Measurements from ENCODE around the gene EP400.

EP400 gene

GRCh38 chr12:132007041-132007440, 57.3 kb downstream of the EP400 start:
- Histone ChIP-seq H3K9ac (ENCODE audit: insufficient read length) (no peak overlapping the region), H3K27ac (no peak overlapping the region), H3K36me3 (ENCODE audit: insufficient read depth, low read length) (peaks cover 32% of the 10 kb centered on the region), H3K4me3 (no peak overlapping the region), H3K9me3 (ENCODE audit: low read depth, low read length) (no peaks in the 10 kb centered on the region)
- no peak for DNase-seq (ENCODE audit: low read depth, low spot score)
- TF ChIP-seq FOXP2 (optimal IDR thresholded peaks at IDR 0.05; ENCODE audit: control extremely low read depth, extremely low read length, insufficient read depth), result no peak

- Histone ChIP-seq H3K9me3 (ENCODE audit: low read depth, low read length) (no peaks in the 10 kb centered on the region), H3K4me3 (no peak overlapping the region), H3K36me3 (ENCODE audit: insufficient read depth, low read length) (peaks cover 54% of the 10 kb centered on the region), H3K9ac (ENCODE audit: insufficient read length) (no peak overlapping the region), H3K27ac (no peak overlapping the region)
- no peak for DNase-seq (ENCODE audit: low read depth, low spot score)
- TF ChIP-seq FOXP2 (optimal IDR thresholded peaks at IDR 0.05; ENCODE audit: control extremely low read depth, extremely low read length, insufficient read depth) (no peak), EZH2 (IDR thresholded peaks at IDR 0.05) (no peak), POLR2AphosphoS5 (IDR thresholded peaks at IDR 0.05; ENCODE audit: borderline replicate concordance, low read depth, low read length) (no peak)
Observed at GRCh38 chr12:132009336-132009859, 59.7 kb downstream of the EP400 start.

- no peak overlapping the region for H3K4me3 ChIP-seq
- no peak for DNase-seq (ENCODE audit: low read depth, low spot score)
- no peak overlapping the region for H3K27ac ChIP-seq
- no peak overlapping the region for H3K9ac ChIP-seq (ENCODE audit: insufficient read length)
- H3K36me3 ChIP-seq (ENCODE audit: insufficient read depth, low read length), result peaks cover 49% of the 10 kb centered on the region; the same call in 1 of the 2 replicates
- H3K9me3 ChIP-seq (ENCODE audit: low read depth, low read length), result no peaks in the 10 kb centered on the region
- TF ChIP-seq EZH2 (IDR thresholded peaks at IDR 0.05) (no peak), FOXP2 (optimal IDR thresholded peaks at IDR 0.05; ENCODE audit: control extremely low read depth, extremely low read length, insufficient read depth) (no peak), POLR2AphosphoS5 (IDR thresholded peaks at IDR 0.05; ENCODE audit: borderline replicate concordance, low read depth, low read length) (no peak)
Observed at GRCh38 chr12:132012919-132013568, 63.3 kb downstream of the EP400 start.

- TF ChIP-seq EZH2 (IDR thresholded peaks at IDR 0.05) (no peak), POLR2AphosphoS5 (IDR thresholded peaks at IDR 0.05; ENCODE audit: borderline replicate concordance, low read depth, low read length) (no peak), FOXP2 (optimal IDR thresholded peaks at IDR 0.05; ENCODE audit: control extremely low read depth, extremely low read length, insufficient read depth) (no peak)
- Histone ChIP-seq H3K27ac (no peak overlapping the region), H3K36me3 (ENCODE audit: insufficient read depth, low read length) (peaks cover 61% of the 10 kb centered on the region; the same call in 1 of the 2 replicates), H3K4me3 (no peak overlapping the region), H3K9ac (ENCODE audit: insufficient read length) (no peak overlapping the region), H3K9me3 (ENCODE audit: low read depth, low read length) (no peaks in the 10 kb centered on the region)
- DNase-seq (ENCODE audit: low read depth, low spot score), result no peak
Observed at GRCh38 chr12:132014092-132014914, 64.6 kb downstream of the EP400 start.

- TF ChIP-seq POLR2AphosphoS5 (IDR thresholded peaks at IDR 0.05; ENCODE audit: borderline replicate concordance, low read depth, low read length) (no peak), EZH2 (IDR thresholded peaks at IDR 0.05) (no peak), FOXP2 (optimal IDR thresholded peaks at IDR 0.05; ENCODE audit: control extremely low read depth, extremely low read length, insufficient read depth) (no peak)
- Histone ChIP-seq H3K9ac (ENCODE audit: insufficient read length) (no peak overlapping the region), H3K36me3 (ENCODE audit: insufficient read depth, low read length) (peaks cover 67% of the 10 kb centered on the region; the same call in 1 of the 2 replicates), H3K4me3 (no peak overlapping the region), H3K27ac (no peak overlapping the region), H3K9me3 (ENCODE audit: low read depth, low read length) (no peaks in the 10 kb centered on the region)
- no peak for DNase-seq (ENCODE audit: low read depth, low spot score)
Observed at GRCh38 chr12:132014915-132015280, 65.2 kb downstream of the EP400 start.

- peaks cover 72% of the 10 kb centered on the region; the same call in 1 of the 2 replicates for H3K36me3 ChIP-seq (ENCODE audit: insufficient read depth, low read length)
- H3K4me3 ChIP-seq, result no peak overlapping the region
- TF ChIP-seq FOXP2 (optimal IDR thresholded peaks at IDR 0.05; ENCODE audit: control extremely low read depth, extremely low read length, insufficient read depth) (no peak), POLR2AphosphoS5 (IDR thresholded peaks at IDR 0.05; ENCODE audit: borderline replicate concordance, low read depth, low read length) (no peak), EZH2 (IDR thresholded peaks at IDR 0.05) (no peak)
- no peak overlapping the region for H3K27ac ChIP-seq
- DNase-seq (ENCODE audit: low read depth, low spot score), result no peak
- H3K9ac ChIP-seq (ENCODE audit: insufficient read length), result no peak overlapping the region
- no peaks in the 10 kb centered on the region for H3K9me3 ChIP-seq (ENCODE audit: low read depth, low read length)
Observed at GRCh38 chr12:132015686-132016430, 66.1 kb downstream of the EP400 start.

- H3K27ac ChIP-seq, result no peak overlapping the region
- no peak for DNase-seq (ENCODE audit: low read depth, low spot score)
- H3K9me3 ChIP-seq (ENCODE audit: low read depth, low read length), result no peaks in the 10 kb centered on the region
- TF ChIP-seq FOXP2 (optimal IDR thresholded peaks at IDR 0.05; ENCODE audit: control extremely low read depth, extremely low read length, insufficient read depth) (no peak), EZH2 (IDR thresholded peaks at IDR 0.05) (no peak), POLR2AphosphoS5 (IDR thresholded peaks at IDR 0.05; ENCODE audit: borderline replicate concordance, low read depth, low read length) (no peak)
- no peak overlapping the region for H3K9ac ChIP-seq (ENCODE audit: insufficient read length)
- no peak overlapping the region for H3K4me3 ChIP-seq
- peaks cover 58% of the 10 kb centered on the region; the same call in 1 of the 2 replicates for H3K36me3 ChIP-seq (ENCODE audit: insufficient read depth, low read length)
Observed at GRCh38 chr12:132018193-132018916, 68.6 kb downstream of the EP400 start.

Measured in SK-N-MC (cell line).